NCI-H2107 (cell line): ENCODE results near the gene SEMA6A.

ENCODE experiments used
- DNase-seq: peaks from one replicate; lab custom pipeline; 2025; lab: John Stamatoyannopoulos, UW

The SEMA6A gene

GRCh38 chr5:116574367-116575325 lies at the start of gene SEMA6A:
TSS of gene SEMA6A (minus strand) at chr5:116574823. CDS start at chr5:116504944, 69,879 bp downstream.
- peak; percentile 20 for DNase-seq

DNA sequence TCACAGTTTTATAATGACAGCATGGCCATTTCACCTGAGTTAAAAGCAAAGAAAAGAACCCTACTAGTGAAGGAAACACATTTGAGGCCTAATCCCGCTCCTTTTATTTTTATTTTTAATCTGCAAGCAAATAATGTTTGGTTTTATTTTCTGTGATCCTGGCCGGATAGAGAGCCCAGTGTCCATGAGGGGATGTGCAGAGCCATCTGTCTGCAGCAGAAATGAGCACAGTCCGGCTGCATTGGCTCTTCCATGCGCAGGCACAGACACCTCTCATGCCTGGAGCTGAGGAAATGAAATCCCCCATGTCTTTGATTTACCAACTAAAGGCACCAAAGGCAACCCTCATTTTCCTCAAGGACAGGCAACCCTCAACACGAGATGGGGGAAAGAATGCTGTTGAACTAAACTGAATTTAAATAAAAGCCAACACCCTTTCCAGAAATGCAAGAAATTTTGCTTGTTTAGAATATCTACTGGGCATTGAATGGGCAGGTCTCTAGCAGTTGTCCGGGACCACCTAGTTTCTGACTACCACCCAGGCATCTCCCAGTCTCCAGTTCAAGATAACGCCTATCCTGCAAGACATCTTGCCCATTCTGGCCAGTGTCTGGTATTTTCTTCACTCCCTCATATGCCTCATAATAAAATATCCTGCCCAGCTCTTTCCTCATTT lies 47.9 kb upstream of the SEMA6A start:
- DNase-seq, result no peak

- no peak for DNase-seq
Measured at GRCh38 chr5:116621599-116621998, 47.0 kb upstream of the SEMA6A start.

GRCh38 chr5:116616876-116617275 lies 42.3 kb upstream of the SEMA6A start:
- DNase-seq, result no peak

DNA sequence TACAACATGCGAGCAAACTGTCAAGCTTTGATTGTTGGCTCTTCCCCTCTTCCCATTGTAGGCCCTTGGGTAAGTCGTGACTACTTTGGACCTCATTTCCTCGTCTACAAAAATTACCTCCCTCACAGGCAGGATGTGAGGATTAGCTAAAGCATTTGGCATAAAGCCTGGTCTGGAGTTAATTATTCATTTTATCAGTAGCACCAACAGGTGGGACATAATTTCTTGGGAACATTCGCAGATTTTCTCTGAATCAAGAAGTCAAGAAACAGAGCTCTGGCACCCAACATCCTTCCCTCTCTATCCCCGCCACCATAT lies 39.9 kb upstream of the SEMA6A start:
- DNase-seq, result no peak

- no peak for DNase-seq
Measured at GRCh38 chr5:116613445-116613844, 38.8 kb upstream of the SEMA6A start.

GRCh38 chr5:116612431-116612830 lies 37.8 kb upstream of the SEMA6A start:
- no peak for DNase-seq

DNA sequence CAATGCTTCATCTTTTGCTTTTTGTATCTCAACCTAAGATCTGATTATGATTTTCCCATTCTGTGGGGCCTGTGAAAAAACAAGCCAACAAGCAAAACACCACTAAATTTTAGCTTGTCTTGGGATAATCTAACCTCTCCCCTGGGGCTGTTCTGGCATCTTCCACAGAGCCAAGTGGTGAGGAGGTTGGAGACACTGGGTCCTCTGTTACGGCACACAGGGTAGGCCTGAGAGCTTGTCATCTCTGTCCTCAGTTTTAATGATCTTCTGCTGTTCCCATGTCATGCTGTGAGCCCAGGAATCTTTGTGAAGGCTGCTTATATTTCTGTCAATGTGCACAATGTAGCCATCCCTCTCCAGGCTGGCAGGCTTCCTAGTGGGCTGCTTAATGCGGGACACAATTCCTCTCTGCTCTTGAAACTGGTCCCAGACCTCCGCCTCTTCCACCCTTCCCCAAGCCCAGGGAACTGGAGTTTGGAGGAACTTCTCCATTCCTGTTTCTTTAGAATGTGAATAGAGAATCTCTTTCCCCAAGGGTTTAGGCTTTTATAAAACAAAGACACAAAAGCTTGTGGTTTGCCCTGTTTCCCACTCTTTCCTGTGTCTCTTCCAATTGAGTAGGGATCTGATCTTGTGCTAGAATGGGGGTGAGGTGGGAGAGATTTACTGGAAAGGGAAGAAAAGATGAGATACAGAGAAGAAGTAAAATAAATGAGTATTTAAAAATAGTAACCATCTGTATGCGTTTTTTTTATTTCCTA lies 30.9 kb upstream of the SEMA6A start:
- DNase-seq, result no peak

DNA sequence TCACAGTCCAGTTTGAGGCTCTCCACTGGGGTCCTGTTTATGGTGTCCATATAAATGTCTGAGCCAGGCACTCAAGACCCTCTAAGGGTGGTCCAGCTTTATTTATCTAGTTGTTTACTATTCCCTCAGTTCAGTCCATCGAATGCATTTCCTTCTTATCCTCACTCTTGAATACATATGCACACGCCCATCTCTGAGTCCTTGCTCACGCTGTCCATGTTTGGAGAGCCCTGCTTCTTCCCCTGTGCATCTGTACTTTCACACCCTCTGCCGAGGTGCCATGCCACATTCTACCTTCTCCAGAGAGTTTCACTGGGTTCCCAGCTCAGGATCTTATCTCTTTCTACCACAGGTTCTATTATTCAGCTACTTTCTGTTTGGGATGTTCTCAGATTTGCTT lies 30.2 kb upstream of the SEMA6A start:
- no peak for DNase-seq

- no peak for DNase-seq
Measured at GRCh38 chr5:116600876-116601275, 26.3 kb upstream of the SEMA6A start.

DNA sequence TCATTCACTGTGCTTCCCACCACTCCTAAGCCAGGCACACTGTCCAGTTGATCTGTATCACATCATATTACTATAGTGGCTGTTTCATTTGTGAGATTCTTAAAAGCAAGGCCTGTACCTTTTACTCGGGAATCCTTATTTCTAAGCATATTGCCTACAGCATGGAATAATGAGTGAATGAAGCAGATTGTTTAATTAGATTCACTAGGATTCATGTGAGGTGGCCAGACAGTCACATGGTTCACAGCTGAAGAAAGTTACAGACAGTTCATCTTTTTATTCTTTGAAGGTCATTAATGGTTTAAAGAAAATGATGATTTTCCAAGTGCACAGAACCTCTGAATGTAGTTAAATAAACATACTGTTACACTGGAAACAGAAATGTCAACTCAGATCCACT lies 24.3 kb upstream of the SEMA6A start:
- no peak for DNase-seq

DNA sequence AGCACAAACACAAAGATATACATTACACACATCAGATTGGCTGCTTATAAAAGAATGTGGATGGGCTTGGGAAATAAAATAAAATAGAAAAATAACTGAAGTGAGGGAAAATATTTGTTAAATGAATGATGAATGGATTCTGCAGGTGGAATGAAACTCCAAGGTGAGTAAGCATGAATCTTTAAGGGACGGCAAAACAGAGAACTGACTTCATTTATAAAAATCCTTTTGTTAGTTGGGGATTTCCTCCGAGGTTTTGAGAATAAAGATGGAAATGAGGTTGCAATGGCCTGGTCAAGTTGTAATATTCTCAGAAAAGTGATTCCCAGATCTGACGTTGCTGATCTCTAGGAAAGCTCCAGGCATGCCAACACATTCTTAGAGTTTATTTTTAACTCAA lies 20.9 kb upstream of the SEMA6A start:
- DNase-seq, result no peak

DNA sequence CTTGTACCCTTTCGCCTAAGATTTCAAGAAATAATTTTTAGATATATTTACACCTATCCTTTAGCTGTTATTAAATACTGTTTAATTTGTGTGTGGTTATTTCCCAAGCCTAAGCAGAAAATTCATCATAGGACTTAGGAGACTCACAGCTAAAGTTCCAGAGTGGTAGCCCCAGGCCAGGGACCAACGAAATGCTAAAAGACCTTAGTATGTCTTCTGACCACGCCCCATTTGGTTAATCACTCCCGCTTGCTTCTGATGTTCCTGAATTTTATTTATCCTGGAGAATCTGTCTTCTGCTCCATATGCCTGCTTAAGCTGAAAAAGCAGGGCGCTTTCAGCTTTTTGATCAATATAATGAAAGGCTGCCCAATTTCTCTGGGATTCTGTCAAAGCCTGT lies 18.7 kb upstream of the SEMA6A start:
- DNase-seq, result no peak

DNA sequence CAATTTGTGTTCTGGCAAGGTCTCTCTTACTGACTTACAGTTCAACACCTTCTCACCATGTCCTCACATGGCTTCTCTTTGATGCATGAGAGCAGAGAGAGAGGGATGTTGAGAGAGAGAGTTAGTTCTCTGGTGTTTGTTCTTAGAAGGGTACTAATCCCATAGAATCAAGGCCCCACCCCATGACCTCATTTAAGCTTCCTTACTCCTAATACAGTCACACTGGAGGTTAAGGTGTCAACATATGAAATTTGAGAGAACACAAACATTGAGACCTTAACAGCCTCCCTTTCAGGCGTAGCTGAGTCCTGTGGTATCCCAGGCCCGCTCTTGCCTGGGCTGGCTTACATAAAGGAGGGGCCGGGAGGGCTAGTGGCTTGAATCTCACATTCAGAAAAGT lies 10.6 kb upstream of the SEMA6A start:
- DNase-seq, result no peak

- no peak for DNase-seq
Measured at GRCh38 chr5:116583862-116584222, 9.2 kb upstream of the SEMA6A start.

DNA sequence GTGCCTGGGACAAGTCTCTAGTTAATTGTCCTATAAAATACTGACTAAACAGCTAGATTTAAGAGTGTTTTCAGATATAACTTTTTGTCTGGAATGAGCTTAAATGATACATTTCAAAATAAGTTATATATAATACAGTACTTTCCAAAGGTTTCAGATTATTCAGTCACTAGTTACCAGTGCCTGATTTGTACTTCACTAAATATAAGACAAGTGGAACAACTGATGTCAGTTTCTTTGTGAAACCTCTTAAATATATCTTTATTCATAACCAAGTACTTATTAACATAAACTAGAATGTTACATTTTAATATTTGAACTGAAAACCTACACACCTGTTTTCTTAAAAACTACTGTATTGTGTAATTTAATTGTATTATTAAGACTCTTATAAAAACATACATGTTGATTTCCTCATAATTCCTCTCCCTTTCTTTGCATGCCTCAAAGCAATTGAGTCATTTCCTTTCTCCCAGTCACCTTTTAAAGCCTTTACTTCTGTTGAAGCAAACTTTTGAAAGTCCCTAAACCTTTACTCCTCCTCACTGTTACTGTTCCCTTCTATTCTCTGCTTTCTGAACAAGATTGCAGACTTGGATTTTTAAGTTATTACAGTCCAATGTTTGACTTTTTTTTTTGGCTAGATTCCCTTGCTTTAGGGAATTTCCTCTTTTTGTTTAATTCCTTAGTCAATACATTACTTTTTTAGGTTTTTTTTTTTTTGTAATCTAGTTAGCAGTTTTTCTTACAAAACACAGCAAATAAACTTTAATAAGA lies 8.7 kb upstream of the SEMA6A start:
- no peak for DNase-seq

DNA sequence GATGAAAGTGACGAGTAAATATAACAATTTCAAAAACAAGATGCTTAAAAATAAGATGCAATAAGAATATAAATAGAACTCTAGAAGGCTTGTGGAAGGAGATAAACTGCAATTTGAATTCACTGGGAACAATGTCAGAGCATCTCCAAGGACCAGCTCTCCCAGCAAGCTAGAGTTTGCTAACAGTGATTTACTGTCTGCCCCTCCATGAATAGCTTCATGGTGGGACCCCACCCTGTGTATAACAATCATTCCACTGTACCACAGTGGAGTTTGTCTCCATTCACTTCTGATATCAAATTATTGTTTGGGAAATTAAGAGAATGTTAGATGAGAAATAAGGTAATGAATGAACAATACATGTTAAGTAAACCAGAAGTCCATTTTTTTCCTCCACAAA lies 7.3 kb upstream of the SEMA6A start:
- no peak for DNase-seq

- DNase-seq, result no peak
Measured at GRCh38 chr5:116579144-116579543, 4.5 kb upstream of the SEMA6A start.

- no peak for DNase-seq
Measured at GRCh38 chr5:116578676-116579075, 4.1 kb upstream of the SEMA6A start.

DNA sequence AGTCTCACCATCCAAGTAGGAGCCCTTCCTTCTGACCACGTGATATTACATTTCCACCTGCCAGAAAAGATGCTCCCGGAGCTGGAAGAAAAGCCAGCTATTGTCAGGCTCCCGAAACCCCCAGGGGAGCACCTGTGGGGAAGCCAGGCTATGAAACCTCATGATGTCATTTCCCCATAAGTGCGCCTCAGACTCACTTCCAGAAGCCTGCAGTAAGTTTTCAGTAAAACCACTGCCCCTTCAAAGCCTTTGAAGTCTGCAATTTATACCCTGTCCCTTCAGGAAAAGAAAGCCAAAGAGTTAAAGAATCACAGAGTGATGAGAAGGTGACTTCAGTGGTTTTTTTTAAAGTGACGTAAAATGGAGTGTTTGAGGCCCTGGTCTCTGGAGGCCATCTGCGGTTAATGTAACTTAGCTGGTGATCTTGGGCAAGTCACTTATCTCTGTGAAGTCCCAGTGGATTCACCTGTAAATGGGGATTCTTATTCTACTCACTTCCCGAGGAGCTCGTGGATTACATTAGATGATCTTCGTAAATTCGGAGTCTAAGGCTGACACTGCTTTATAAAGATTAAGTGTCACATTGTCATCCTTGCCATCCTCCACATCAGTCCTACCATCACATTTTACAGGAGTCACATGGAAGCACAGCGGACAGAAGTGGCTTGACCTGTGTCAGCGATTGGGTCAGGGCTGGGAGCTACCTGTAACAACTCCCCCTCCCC lies 2.6 kb upstream of the SEMA6A start:
- no peak for DNase-seq

- no peak for DNase-seq
Measured at GRCh38 chr5:116576053-116576713, 1.6 kb upstream of the SEMA6A start.
